IMR-90 (cell line): ENCODE results near the gene CDC5L. TPM values are rescaled to one million over a fixed set of nuclear protein-coding genes. Genes with fewer than 3 reads are reported as not detected.

Experiments used
- ATAC-seq: fragments of 200-7000 bp; cut with Tn5 transposase; 2 replicates; pipeline ENCODE4 v1.9.1; 2020; ENCODE audit warnings: low read depth, mild to moderate bottlenecking, moderate library complexity
- BruUV-seq: library from RNA; stranded (reverse); fragments of 400-500 nt; replicated peaks from 2 replicates; lab custom pipeline; 2021; lab: Mats Ljungman, UMichigan
- CTCF ChIA-PET: fragments of 300-600 bp; formaldehyde crosslinking; extraction: SDS; loops from one replicate; lab custom pipeline; 2021; ENCODE audit warnings: antibody characterized with exemption; lab: Yijun Ruan, JAX
- POLR2A ChIA-PET: fragments of 300-600 bp; sonication (Branson Sonifier 250); formaldehyde crosslinking; loops from one replicate; lab custom pipeline; 2022; ENCODE audit warnings: antibody characterized with exemption; ENCODE audit not compliant: unreplicated experiment; lab: Charles Lee
- DNase-seq: peaks from one replicate; pipeline ENCODE4 v3.0.0; 2013
- H2AFZ ChIP-seq: replicated peaks from 2 replicates; pipeline ENCODE3; 2013; ENCODE audit warnings: low read length, mild to moderate bottlenecking; ENCODE audit not compliant: poor library complexity
- H2AK5ac ChIP-seq: 2 replicates; pipeline ENCODE4 v1.6.1; 2013; ENCODE audit warnings: low read depth, low read length, inconsistent platforms
- H2AK9ac ChIP-seq: replicated peaks from 2 replicates; pipeline ENCODE3; 2013; ENCODE audit warnings: mild to moderate bottlenecking, low read depth, low read length, moderate library complexity; ENCODE audit not compliant: poor library complexity
- H2BK120ac ChIP-seq: 2 replicates; pipeline ENCODE4 v1.6.1; 2013; ENCODE audit warnings: low read depth, low read length, inconsistent platforms
- H2BK15ac ChIP-seq: 3 replicates; pipeline ENCODE4 v1.6.1; 2013; ENCODE audit warnings: low read depth, low read length, inconsistent platforms
- H2BK20ac ChIP-seq: 2 replicates; pipeline ENCODE4 v1.6.1; 2013; ENCODE audit warnings: low read depth, mild to moderate bottlenecking, inconsistent platforms, low read length, moderate library complexity
- H2BK5ac ChIP-seq: 2 replicates; pipeline ENCODE4 v1.6.1; 2013; ENCODE audit warnings: mild to moderate bottlenecking, low read depth, low read length, inconsistent platforms; ENCODE audit not compliant: poor library complexity, severe bottlenecking
- H3K14ac ChIP-seq: replicated peaks from 2 replicates; pipeline ENCODE4 v1.6.1; 2013; ENCODE audit warnings: low read depth, low read length, inconsistent platforms
- H3K18ac ChIP-seq: 2 replicates; pipeline ENCODE4 v1.6.1; 2013; ENCODE audit warnings: low read depth, low read length, control low read depth
- H3K23ac ChIP-seq: 2 replicates; pipeline ENCODE4 v1.6.1; 2013; ENCODE audit warnings: low read depth, low read length, inconsistent platforms
- H3K27ac ChIP-seq: 2 replicates; pipeline ENCODE4 v1.5.1; 2013; ENCODE audit warnings: mild to moderate bottlenecking, control low read depth, low read length; ENCODE audit not compliant: insufficient read depth
- H3K27me3 ChIP-seq: 2 replicates; pipeline ENCODE4 v1.6.1; 2013; ENCODE audit warnings: low read length; ENCODE audit not compliant: control insufficient read depth, insufficient read depth
- H3K36me3 ChIP-seq: 2 replicates; pipeline ENCODE4 v1.6.1; 2013; ENCODE audit warnings: low read length, mixed read lengths; ENCODE audit not compliant: control insufficient read depth, insufficient read depth
- H3K4ac ChIP-seq: 2 replicates; pipeline ENCODE4 v1.6.1; 2013; ENCODE audit warnings: low read depth, low read length, inconsistent platforms
- H3K4me1 ChIP-seq: 2 replicates; pipeline ENCODE4 v1.6.1; 2013; ENCODE audit warnings: low read length, mixed read lengths; ENCODE audit not compliant: control insufficient read depth, insufficient read depth
- H3K4me2 ChIP-seq: 2 replicates; pipeline ENCODE4 v1.6.1; 2013; ENCODE audit warnings: low read depth, mild to moderate bottlenecking, control low read depth, low read length, moderate library complexity
- H3K4me3 ChIP-seq: 2 replicates; pipeline ENCODE4 v1.5.1; 2013; ENCODE audit warnings: low read depth, mild to moderate bottlenecking, control low read depth, low read length, moderate library complexity; ENCODE audit not compliant: insufficient read depth
- H3K56ac ChIP-seq: 2 replicates; pipeline ENCODE4 v1.6.1; 2013; ENCODE audit warnings: low read length, inconsistent platforms; ENCODE audit not compliant: insufficient read depth; ENCODE audit errors: extremely low read depth
- H3K79me1 ChIP-seq, 2 experiments: 2 replicates each; pipeline ENCODE4 v1.6.1; 2013; ENCODE audit warnings: low read length in 2 of 2, inconsistent platforms in 1 of 2, low read depth in 1 of 2
- H3K9ac ChIP-seq: 2 replicates; pipeline ENCODE4 v1.6.1; 2013; ENCODE audit warnings: low read depth, low read length, control low read depth
- H3K9me1 ChIP-seq: 2 replicates; pipeline ENCODE4 v1.6.1; 2013; ENCODE audit warnings: low read length, inconsistent platforms; ENCODE audit not compliant: insufficient read depth
- H3K9me3 ChIP-seq: 2 replicates; pipeline ENCODE4 v1.6.1; 2013; ENCODE audit warnings: low read length; ENCODE audit not compliant: control insufficient read depth, insufficient read depth
- H4K20me1 ChIP-seq: 2 replicates; pipeline ENCODE4 v1.6.1; 2013; ENCODE audit warnings: low read length, inconsistent platforms; ENCODE audit not compliant: insufficient read depth
- H4K5ac ChIP-seq: 2 replicates; pipeline ENCODE4 v1.6.1; 2013; ENCODE audit warnings: mild to moderate bottlenecking, low read depth, low read length, control low read depth
- H4K8ac ChIP-seq, 2 experiments: 2 replicates each; pipeline ENCODE4 v1.6.1; 2013; ENCODE audit warnings: low read depth in 2 of 2, low read length in 2 of 2, control low read depth in 1 of 2, inconsistent platforms in 1 of 2
- H4K91ac ChIP-seq: 2 replicates; pipeline ENCODE4 v1.6.1; 2013; ENCODE audit warnings: low read depth, low read length, inconsistent platforms; ENCODE audit not compliant: insufficient read depth
- BHLHE40 ChIP-seq: fragments of 150-350 bp; IDR thresholded peaks from 2 replicates; pipeline ENCODE4 v1.6.1; 2016; ENCODE audit warnings: mild to moderate bottlenecking, low read depth, low read length
- CEBPB ChIP-seq: IDR thresholded peaks from 2 replicates; pipeline ENCODE4 v1.6.1; 2012; ENCODE audit warnings: low read depth, low read length, improper control_type of control experiment
- CHD1 ChIP-seq: IDR thresholded peaks from 2 replicates; pipeline ENCODE4 v1.6.1; 2012; ENCODE audit warnings: low read depth, low read length, improper control_type of control experiment
- CTCF ChIP-seq: conservative IDR thresholded peaks from 2 replicates; pipeline ENCODE4 v1.5.1; 2012; ENCODE audit warnings: mild to moderate bottlenecking, low read depth, low read length, improper control_type of control experiment
- ELK1 ChIP-seq: fragments of 150-350 bp; IDR thresholded peaks from 2 replicates; pipeline ENCODE4 v1.6.1; 2016; ENCODE audit warnings: low read depth, mild to moderate bottlenecking, low read length, moderate library complexity, borderline replicate concordance
- FOS ChIP-seq: fragments of 150-350 bp; IDR thresholded peaks from 2 replicates; pipeline ENCODE4 v1.6.1; 2016; ENCODE audit warnings: low read depth, low read length
- MAFK ChIP-seq: IDR thresholded peaks from 2 replicates; pipeline ENCODE4 v1.6.1; 2012; ENCODE audit warnings: low read depth, low read length, improper control_type of control experiment
- MAZ ChIP-seq: IDR thresholded peaks from 2 replicates; pipeline ENCODE4 v1.6.1; 2012; ENCODE audit warnings: low read depth, mild to moderate bottlenecking, low read length, improper control_type of control experiment, moderate library complexity, borderline replicate concordance
- MXI1 ChIP-seq: IDR thresholded peaks from 2 replicates; pipeline ENCODE4 v1.6.1; 2012; ENCODE audit warnings: low read depth, mild to moderate bottlenecking, low read length, moderate library complexity, borderline replicate concordance
- NFE2L2 ChIP-seq: fragments of 150-350 bp; IDR thresholded peaks from 2 replicates; pipeline ENCODE4 v1.6.1; 2016; ENCODE audit warnings: low read depth, mild to moderate bottlenecking, low read length
- POLR2A ChIP-seq: IDR thresholded peaks from 2 replicates; pipeline ENCODE4 v1.6.1; 2012; ENCODE audit warnings: mild to moderate bottlenecking, low read depth, low read length
- RAD21 ChIP-seq: IDR thresholded peaks from 2 replicates; pipeline ENCODE4 v1.6.1; 2012; ENCODE audit warnings: low read length, improper control_type of control experiment
- RCOR1 ChIP-seq: IDR thresholded peaks from 2 replicates; pipeline ENCODE4 v1.6.1; 2012; ENCODE audit warnings: mild to moderate bottlenecking, low read length, improper control_type of control experiment; ENCODE audit not compliant: insufficient replicate concordance
- RFX5 ChIP-seq: IDR thresholded peaks from 2 replicates; pipeline ENCODE4 v1.8.0; 2012; ENCODE audit warnings: low read depth, mild to moderate bottlenecking, low read length, moderate library complexity
- SMC3 ChIP-seq: fragments of 150-350 bp; IDR thresholded peaks from 2 replicates; pipeline ENCODE4 v1.6.1; 2016; ENCODE audit warnings: low read depth, mild to moderate bottlenecking, antibody characterized with exemption, low read length, moderate library complexity
- WGBS, 2 experiments: methylation state at CpG; one replicate each; pipeline versions ENCODE4 v1.1.5 to v1.1.7; 2013; ENCODE audit warnings: missing lambda C conversion rate in 2 of 2; ENCODE audit not compliant: insufficient read length in 1 of 2; ENCODE audit errors: extremely low coverage in 2 of 2; 5-methylcytosine and 5-hydroxymethylcytosine counted together
- dilution Hi-C: fragments of 300-500 bp; cut with HindIII; formaldehyde crosslinking; loops from one replicate; pipeline ENCODE4 v1.14.3; 2018; ENCODE audit warnings: low sequenced_read_pairs; ENCODE audit not compliant: unreplicated experiment
- in situ Hi-C: fragments of 300-500 bp; cut with MboI; formaldehyde crosslinking; loops from 3 replicates; pipeline ENCODE4 v1.14.3; 2019; ENCODE audit warnings: low sequenced_read_pairs, inconsistent platforms, mixed read lengths
- intact Hi-C: fragments of 100-400 bp; cut with micrococcal nuclease; formaldehyde crosslinking; loops from 2 replicates; pipeline ENCODE4 v1.10.0; 2022
- polyA plus RNA-seq, 3 experiments: library from polyadenylated mRNA; depleted of rRNA; stranded (reverse); fragments of >200 nt; gene quantifications; 2 replicates each; pipeline ENCODE4 v1.2.3, GENCODE V29; 2012; ENCODE audit warnings: low replicate concordance in 1 of 3
- total RNA-seq: library from RNA; depleted of rRNA; stranded (reverse); fragments of >200 nt; gene quantifications from 2 replicates; pipeline ENCODE4 v1.2.3, GENCODE V29; 2012
- TF ChIP-seq, protein P1 (sequence below): fragments of 150-350 bp; IDR thresholded peaks from 2 replicates; pipeline ENCODE4 v1.6.1; 2017; ENCODE audit warnings: mild to moderate bottlenecking, antibody characterized with exemption, low read length, low read depth

CDC5L gene
- total and polyA plus RNA-seq, 2 of the 4 experiments (the other 2 are of a cell fraction): 9.9 to 17.7 TPM

GRCh38 chr6:44478158-44478557 lies 90.7 kb downstream of the CDC5L start:
- ATAC-seq: no peak
- Histone ChIP-seq H4K5ac (no peak overlapping the region), H2BK5ac (no peak overlapping the region), H3K56ac (no peak overlapping the region), H3K4me1 (peaks cover 2% of the 10 kb centered on the region; the same call in 1 of the 2 replicates), H3K27me3 (peaks cover 56% of the 10 kb centered on the region), H2BK20ac (no peak overlapping the region), H3K4ac (no peak overlapping the region), H3K23ac (no peak overlapping the region), H2BK120ac (no peak overlapping the region), H3K4me3 (no peak overlapping the region), H3K4me2 (no peak overlapping the region), H3K9me3 (no peaks in the 10 kb centered on the region), H3K36me3 (no peaks in the 10 kb centered on the region), H3K79me1 (no peaks in the 10 kb centered on the region), H2AK9ac (no peak overlapping the region), H2BK15ac (no peak overlapping the region), H3K27ac (no peak overlapping the region), H3K9me1 (no peaks in the 10 kb centered on the region), H3K9ac (no peak overlapping the region), H3K18ac (no peak overlapping the region), H4K8ac (no peak overlapping the region), H4K20me1 (no peaks in the 10 kb centered on the region), H4K91ac (no peak overlapping the region), H2AFZ (no peak overlapping the region), H3K14ac (no peak overlapping the region), H2AK5ac (no peak overlapping the region)
- ChIA-PET POLR2A (no interaction called here), CTCF (no interaction called here)
- no TSS peak for BruUV-seq
- intact Hi-C loops: loop anchor here (5.0 kb wide), 4 partner anchors 114 to 899 kb away; partner anchors contain the start of gene SUPT3H
- dilution Hi-C loops: no loop called here
- no peak for DNase-seq
- WGBS, 2 experiments: no CpG with 5 or more reads among the region's 3 CpGs
- TF ChIP-seq, protein P1, sequence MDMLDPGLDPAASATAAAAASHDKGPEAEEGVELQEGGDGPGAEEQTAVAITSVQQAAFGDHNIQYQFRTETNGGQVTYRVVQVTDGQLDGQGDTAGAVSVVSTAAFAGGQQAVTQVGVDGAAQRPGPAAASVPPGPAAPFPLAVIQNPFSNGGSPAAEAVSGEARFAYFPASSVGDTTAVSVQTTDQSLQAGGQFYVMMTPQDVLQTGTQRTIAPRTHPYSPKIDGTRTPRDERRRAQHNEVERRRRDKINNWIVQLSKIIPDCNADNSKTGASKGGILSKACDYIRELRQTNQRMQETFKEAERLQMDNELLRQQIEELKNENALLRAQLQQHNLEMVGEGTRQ: no peak
- no peak for TF ChIP-seq ELK1
- no peak for TF ChIP-seq MXI1
- no peak for TF ChIP-seq SMC3
- no peak for TF ChIP-seq POLR2A
- no peak for TF ChIP-seq RCOR1
- no peak for TF ChIP-seq MAFK
- no peak for TF ChIP-seq CHD1
- TF ChIP-seq MAZ: no peak
- TF ChIP-seq FOS: no peak
- TF ChIP-seq BHLHE40: no peak
- no peak for TF ChIP-seq NFE2L2
- no peak for TF ChIP-seq CEBPB
- no peak for TF ChIP-seq RFX5
- TF ChIP-seq RAD21: no peak
- no peak for TF ChIP-seq CTCF
- in situ Hi-C loops: loop anchor here (10.0 to 25.0 kb wide), 2 partner anchors 167 to 1234 kb away; no protein-coding TSS in a partner anchor
